Aorta (tissue), 5 donors: ENCODE results near the gene USH1C. TPM values are rescaled to one million over a fixed set of nuclear protein-coding genes. Genes with fewer than 3 reads are reported as not detected.

Source experiments
- ATAC-seq: fragments of 200-7000 bp; cut with Tn5 transposase; one replicate; pipeline ENCODE4 v1.9.1; 2022; ENCODE audit warnings: moderate library complexity; ENCODE audit not compliant: low FRiP score
- DNase-seq, 2 donors: peaks; one replicate each; pipeline ENCODE4 v3.0.0-alpha.2; 2020
- H3K27ac ChIP-seq, 2 donors: one replicate each; pipeline ENCODE4 v1.5.1; 2013; ENCODE audit warnings: low read length in 2 of 2, mild to moderate bottlenecking in 2 of 2, moderate library complexity in 2 of 2, control low read depth in 1 of 2, inconsistent platforms in 1 of 2, low read depth in 1 of 2
- H3K27me3 ChIP-seq, 2 donors: one replicate each; pipeline ENCODE4 v1.6.1; 2013; ENCODE audit warnings: control low read depth in 1 of 2, low read length in 1 of 2, mild to moderate bottlenecking in 1 of 2, moderate library complexity in 1 of 2; ENCODE audit not compliant: insufficient read depth in 2 of 2, control insufficient read depth in 1 of 2
- H3K36me3 ChIP-seq, 2 donors: one replicate each; pipeline ENCODE4 v1.6.1; 2013; ENCODE audit warnings: control low read depth in 1 of 2, low read length in 1 of 2, mild to moderate bottlenecking in 1 of 2; ENCODE audit not compliant: insufficient read depth in 2 of 2, control insufficient read depth in 1 of 2
- H3K4me1 ChIP-seq, 2 donors: one replicate each; pipeline ENCODE4 v1.6.1; 2013; ENCODE audit warnings: low read length in 2 of 2, control low read depth in 1 of 2, mild to moderate bottlenecking in 1 of 2, moderate library complexity in 1 of 2; ENCODE audit not compliant: insufficient read depth in 2 of 2, control insufficient read depth in 1 of 2
- H3K4me3 ChIP-seq, 2 donors: one replicate each; pipeline ENCODE4 v1.5.1; 2013; ENCODE audit warnings: low read length in 2 of 2, control low read depth in 1 of 2, mild to moderate bottlenecking in 1 of 2
- H3K9me3 ChIP-seq: one replicate; pipeline ENCODE4 v1.6.1; 2013; ENCODE audit warnings: mild to moderate bottlenecking, low read length; ENCODE audit not compliant: control insufficient read depth
- WGBS, 2 donors: extraction: QIAGEN DNeasy Blood & Tissue Kit; methylation state at CpG; one replicate each; pipeline ENCODE4 v1.1.7; 2013; 5-methylcytosine and 5-hydroxymethylcytosine counted together
- intact Hi-C, 2 donors: fragments of 100-400 bp; cut with DNase I; formaldehyde crosslinking; loops; one replicate each; pipeline versions ENCODE4 v1.14.2 to v1.15.0; 2022
- polyA plus RNA-seq, 2 donors: library from polyadenylated mRNA; stranded (reverse); fragments of 200-250 nt; gene quantifications; one replicate each; pipeline ENCODE4 v1.2.3, GENCODE V29; 2013
- total RNA-seq, 2 donors: library from RNA; stranded (reverse); fragmentation: NEBNext Ultra II Directional; extraction: Animal tissue kit (Norgen Biotek cat#: 25700); gene quantifications; one replicate each; pipeline ENCODE4 v1.2.1, GENCODE V29; 2021
- donor health status: healthy with polysubstance abuse.
- donor health status: Bipolar disorder and iron deficiency.
- donor health status: DM: no; HTN: no; CAD: no.
- donor health status: DM: no; HTN: no; CAD: no.
- donor health status: DM: yes; HTN: yes; CAD: no.

USH1C gene
- total and polyA plus RNA-seq, 4 donors = 0.46 to 20.4 TPM; not detected in 2

DNA sequence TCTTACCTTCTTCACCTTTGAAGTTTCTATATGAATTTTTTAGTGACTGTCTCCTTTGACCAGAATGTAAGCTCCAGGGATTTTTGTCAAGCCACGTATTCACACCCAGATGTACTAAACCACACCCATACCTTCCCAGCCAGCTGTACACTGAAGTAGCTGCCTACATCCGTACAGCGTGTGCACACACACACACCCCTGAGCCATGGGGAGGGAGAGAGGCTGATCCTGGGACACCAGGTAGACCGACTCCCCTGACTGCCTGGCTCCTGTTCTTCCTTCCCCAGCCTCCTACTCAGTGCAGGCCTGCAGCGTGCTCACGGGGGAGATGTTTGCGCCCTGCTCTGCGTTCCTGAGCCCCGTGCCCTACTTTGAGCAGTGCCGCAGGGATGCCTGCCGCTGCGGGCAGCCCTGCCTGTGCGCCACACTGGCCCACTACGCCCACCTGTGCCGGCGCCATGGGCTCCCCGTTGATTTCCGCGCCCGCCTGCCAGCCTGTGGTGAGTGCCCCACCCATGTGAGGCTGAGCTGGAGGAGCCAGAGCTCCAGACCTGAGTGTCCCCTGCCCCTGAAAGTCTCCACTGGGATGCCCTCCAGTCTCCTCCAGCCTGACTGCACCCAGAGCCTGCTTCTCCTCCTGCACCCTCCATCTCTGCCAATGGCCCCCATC lies 28.7 kb upstream of the USH1C start:
- no peak for ATAC-seq
- WGBS, 2 donors = 86 to 90% methylated on average over 20 of the region's 20 CpGs
- H3K4me3 ChIP-seq = no peak overlapping the region
- no peaks in the 10 kb centered on the region for H3K4me1 ChIP-seq
- H3K9me3 ChIP-seq = no peaks in the 10 kb centered on the region
- no peak for DNase-seq
- H3K27me3 ChIP-seq = no peaks in the 10 kb centered on the region
- H3K36me3 ChIP-seq = no peaks in the 10 kb centered on the region
- no peak overlapping the region for H3K27ac ChIP-seq
- intact Hi-C loops = no loop called here

- WGBS, 2 donors = 64 to 67% methylated on average over 3 of the region's 3 CpGs
- intact Hi-C loops = no loop called here
- no peaks in the 10 kb centered on the region for H3K36me3 ChIP-seq
- H3K27me3 ChIP-seq = no peaks in the 10 kb centered on the region
- no peak overlapping the region for H3K27ac ChIP-seq
- H3K4me1 ChIP-seq = no peaks in the 10 kb centered on the region
- DNase-seq (no peak), ATAC-seq (no peak)
- no peak overlapping the region for H3K4me3 ChIP-seq
- no peaks in the 10 kb centered on the region for H3K9me3 ChIP-seq
Measured at GRCh38 chr11:17572359-17572690, 28.1 kb upstream of the USH1C start.

GRCh38 chr11:17571431-17572358 lies 27.5 kb upstream of the USH1C start:
- H3K27ac ChIP-seq = no peak overlapping the region
- no peaks in the 10 kb centered on the region for H3K9me3 ChIP-seq
- no peaks in the 10 kb centered on the region for H3K27me3 ChIP-seq
- no peak overlapping the region for H3K4me3 ChIP-seq
- 78 to 81% methylated on average over 14 of the region's 14 CpGs for WGBS, 2 donors
- H3K4me1 ChIP-seq = no peaks in the 10 kb centered on the region
- intact Hi-C loops = no loop called here
- DNase-seq (no peak), ATAC-seq (no peak)
- H3K36me3 ChIP-seq = no peaks in the 10 kb centered on the region

DNA sequence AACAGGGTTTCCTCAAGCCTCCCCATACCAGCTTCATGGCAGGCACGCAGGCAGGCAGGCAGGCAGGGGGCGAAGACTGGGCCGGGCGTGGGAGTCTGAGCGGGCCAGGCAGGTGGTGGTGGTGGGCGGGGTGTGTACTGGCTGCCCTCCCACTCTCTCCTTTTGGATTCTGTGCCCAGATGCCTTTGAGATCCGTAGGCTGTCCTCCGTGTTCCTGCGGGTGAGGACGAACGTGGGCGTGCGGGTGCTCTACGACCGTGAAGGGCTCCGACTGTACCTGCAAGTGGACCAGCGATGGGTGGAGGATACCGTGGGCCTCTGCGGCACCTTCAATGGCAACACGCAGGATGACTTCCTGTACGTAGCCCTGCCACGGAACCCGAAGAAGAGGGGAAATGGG lies 25.8 kb upstream of the USH1C start:
- no peak overlapping the region for H3K4me3 ChIP-seq
- H3K9me3 ChIP-seq = no peaks in the 10 kb centered on the region
- H3K27ac ChIP-seq = no peak overlapping the region
- H3K36me3 ChIP-seq = no peaks in the 10 kb centered on the region
- H3K4me1 ChIP-seq = no peaks in the 10 kb centered on the region
- WGBS, 2 donors = 82 to 88% methylated on average over 23 of the region's 23 CpGs
- ATAC-seq (no peak), DNase-seq (no peak)
- no peaks in the 10 kb centered on the region for H3K27me3 ChIP-seq
- intact Hi-C loops = no loop called here

DNA sequence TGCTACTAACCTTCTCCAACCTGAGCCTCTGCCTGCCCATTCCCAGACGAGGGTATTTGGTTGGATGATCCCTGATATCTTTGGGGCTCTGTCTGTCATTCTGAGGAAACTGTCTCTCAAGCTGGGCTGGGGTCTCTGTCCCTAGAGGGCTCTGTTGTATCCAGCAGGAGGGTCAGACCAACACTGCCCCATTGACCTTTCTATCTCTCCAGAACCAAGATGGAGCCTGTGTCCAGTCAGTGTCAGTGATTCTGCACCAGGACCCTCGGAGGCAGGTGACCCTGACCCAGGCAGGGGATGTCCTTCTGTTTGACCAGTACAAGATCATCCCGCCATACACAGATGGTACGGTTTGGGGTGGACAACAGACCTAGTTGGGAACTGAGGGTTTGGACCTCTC lies 24.7 kb upstream of the USH1C start:
- no peaks in the 10 kb centered on the region for H3K36me3 ChIP-seq
- intact Hi-C loops = no loop called here
- no peak overlapping the region for H3K4me3 ChIP-seq
- no peak for DNase-seq
- no peaks in the 10 kb centered on the region for H3K27me3 ChIP-seq
- ATAC-seq = no peak
- H3K27ac ChIP-seq = no peak overlapping the region
- no peaks in the 10 kb centered on the region for H3K9me3 ChIP-seq
- no peaks in the 10 kb centered on the region for H3K4me1 ChIP-seq
- WGBS, 2 donors = 81 to 83% methylated on average over 4 of the region's 4 CpGs

DNA sequence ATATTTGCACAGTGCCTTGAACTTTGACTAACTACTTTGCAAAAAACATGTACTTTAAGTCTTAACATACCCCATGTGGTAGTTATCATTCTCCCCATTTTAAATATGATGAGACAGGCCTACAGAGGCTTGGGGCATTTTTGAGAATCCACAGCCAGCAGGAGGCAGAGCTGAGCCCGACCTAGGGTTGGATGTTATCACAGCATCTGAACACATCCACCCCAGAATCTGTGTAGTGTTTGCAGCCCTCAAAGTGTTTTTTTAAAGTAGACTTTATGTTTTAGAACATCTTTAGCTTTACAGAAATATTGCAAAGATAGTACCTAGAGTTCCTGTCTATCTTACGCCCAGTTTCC lies 20.4 kb upstream of the USH1C start:
- no peaks in the 10 kb centered on the region for H3K4me1 ChIP-seq
- 55% methylated on average over 2 of the region's 2 CpGs for WGBS, 2 donors
- ATAC-seq = no peak

GRCh38 chr11:17563961-17564686 lies 19.9 kb upstream of the USH1C start:
- Histone ChIP-seq H3K27me3 (no peaks in the 10 kb centered on the region), H3K36me3 (no peaks in the 10 kb centered on the region), H3K9me3 (no peaks in the 10 kb centered on the region), H3K4me3 (no peak overlapping the region), H3K4me1 (no peaks in the 10 kb centered on the region), H3K27ac (no peak overlapping the region)
- 78 to 83% methylated on average over 4 of the region's 4 CpGs for WGBS, 2 donors
- DNase-seq (no peak), ATAC-seq (no peak)
- intact Hi-C loops = no loop called here

More for the DNA sequence above, 20.4 kb upstream of the USH1C start:
- H3K36me3 ChIP-seq = no peaks in the 10 kb centered on the region
- intact Hi-C loops = no loop called here
- no peak for DNase-seq
- H3K9me3 ChIP-seq = no peaks in the 10 kb centered on the region
- no peak overlapping the region for H3K27ac ChIP-seq
- no peaks in the 10 kb centered on the region for H3K27me3 ChIP-seq
- H3K4me3 ChIP-seq = no peak overlapping the region

DNA sequence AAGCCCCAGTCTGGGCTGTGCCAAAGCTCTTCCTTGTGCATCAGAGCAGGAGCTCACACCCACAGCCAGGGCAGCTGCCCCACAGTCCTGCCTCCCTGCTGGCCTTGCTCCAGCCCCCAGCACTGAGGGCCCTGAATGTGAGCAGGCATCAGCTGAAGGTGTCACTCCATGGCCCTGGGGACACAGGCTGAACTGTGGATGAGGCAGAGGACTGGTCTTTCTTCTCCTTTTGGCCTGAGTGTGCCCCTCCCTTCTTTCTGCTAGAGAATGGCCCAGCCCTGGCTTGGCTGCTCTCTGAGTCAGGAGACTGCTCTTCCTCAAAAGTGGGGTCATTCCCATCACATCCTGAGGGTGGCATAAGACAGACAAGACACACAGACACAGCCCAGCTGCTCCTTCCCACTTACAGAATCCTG lies 19.0 kb upstream of the USH1C start:
- H3K27ac ChIP-seq = no peak overlapping the region
- no peaks in the 10 kb centered on the region for H3K27me3 ChIP-seq
- no peak overlapping the region for H3K4me3 ChIP-seq
- DNase-seq = peak in 1 of 2 donors; percentile 48
- no peaks in the 10 kb centered on the region for H3K4me1 ChIP-seq
- intact Hi-C loops = no loop called here
- no peaks in the 10 kb centered on the region for H3K36me3 ChIP-seq
- ATAC-seq = no peak
- no peaks in the 10 kb centered on the region for H3K9me3 ChIP-seq
